Spleen (tissue), 11 donors: ENCODE measurements around the gene PIP5K1B. TPM values are rescaled to one million over a fixed set of nuclear protein-coding genes. Genes with fewer than 3 reads are reported as not detected.

Source experiments
- DNase-seq: peaks from one replicate; pipeline ENCODE4 v3.0.0-alpha.2; 2020
- H3K27ac ChIP-seq, 8 donors: fragments of 200-600 bp; sonication (generic) in 7 of 8; 1 replicate in 4 of 8; 2 replicates in 4 of 8; pipeline versions ENCODE4 v1.5.0 to v1.8.0; 2016 to 2021; ENCODE audit warnings: inconsistent platforms in 4 of 8, mild to moderate bottlenecking in 4 of 8, moderate library complexity in 1 of 8
- H3K27me3 ChIP-seq, 7 donors: fragments of 200-600 bp; sonication (generic) in 6 of 7; replicated peaks in 1 of 7; 1 replicate in 4 of 7; 2 replicates in 3 of 7; pipeline versions ENCODE4 v1.5.0 to v1.8.0; 2016 to 2021; ENCODE audit warnings: inconsistent platforms in 3 of 7, mild to moderate bottlenecking in 1 of 7
- H3K36me3 ChIP-seq, 6 donors: fragments of 200-600 bp; sonication (generic) in 5 of 6; 1 replicate in 4 of 6; 2 replicates in 2 of 6; pipeline versions ENCODE4 v1.5.0 to v1.8.0; 2016 to 2021; ENCODE audit warnings: inconsistent platforms in 2 of 6
- H3K4me1 ChIP-seq, 6 donors: fragments of 200-600 bp; sonication (generic) in 5 of 6; 1 replicate in 3 of 6; 2 replicates in 3 of 6; pipeline versions ENCODE4 v1.5.0 to v1.8.0; 2016 to 2021; ENCODE audit warnings: inconsistent platforms in 3 of 6
- H3K4me3 ChIP-seq, 8 donors: fragments of 200-600 bp; sonication (generic) in 7 of 8; 1 replicate in 4 of 8; 2 replicates in 4 of 8; pipeline versions ENCODE4 v1.5.0 to v1.8.0; 2016 to 2021; ENCODE audit warnings: inconsistent platforms in 4 of 8, mild to moderate bottlenecking in 4 of 8, moderate library complexity in 2 of 8
- H3K9me3 ChIP-seq, 8 donors: fragments of 200-600 bp; sonication (generic) in 7 of 8; 1 replicate in 4 of 8; 2 replicates in 4 of 8; pipeline versions ENCODE4 v1.5.0 to v1.8.0; 2016 to 2021; ENCODE audit warnings: inconsistent platforms in 4 of 8
- POLR2A ChIP-seq, 3 donors: fragments of 450-650 bp; IDR thresholded peaks; one replicate each; pipeline ENCODE4 v1.5.1; 2017; ENCODE audit warnings: antibody characterized with exemption in 3 of 3, mild to moderate bottlenecking in 1 of 3
- POLR2AphosphoS5 ChIP-seq, 3 donors: sonication (generic); formaldehyde crosslinking; IDR thresholded peaks; one replicate each; pipeline ENCODE4 v1.5.1; 2017; ENCODE audit warnings: antibody characterized with exemption in 3 of 3
- WGBS, 5 donors: extraction: QIAGEN DNeasy Blood & Tissue Kit in 3 of 5; methylation state at CpG; one replicate each; pipeline versions ENCODE4 v1.1.5 to v1.1.7; 2013 to 2018; 5-methylcytosine and 5-hydroxymethylcytosine counted together
- intact Hi-C: fragments of 100-400 bp; cut with DNase I; formaldehyde crosslinking; loops from one replicate; pipeline ENCODE4 v1.15.0; 2023; ENCODE audit warnings: low total_unique reads
- polyA plus RNA-seq, 3 donors: library from polyadenylated mRNA; stranded (reverse); fragments of 200-250 nt; gene quantifications; one replicate each; pipeline ENCODE4 v1.2.1, GENCODE V29; 2013
- total RNA-seq, 7 donors: library from RNA; depleted of rRNA in 3 of 7; stranded (reverse); fragments of >200 nt in 3 of 7; fragmentation: NEBNext Ultra II Directional in 4 of 7; extraction: Animal tissue kit (Norgen Biotek cat#: 25700) in 4 of 7; gene quantifications; one replicate each; pipeline versions ENCODE4 v1.1.0 to v1.2.1, GENCODE V29; 2016 to 2021
- TF ChIP-seq, protein P1 (sequence below), 11 experiments: fragments of 200-600 bp in 7 of 11; fragments of 450-650 bp in 4 of 11; sonication (generic) in 4 of 11; IDR thresholded peaks in 8 of 11; conservative IDR thresholded peaks in 3 of 11; 1 replicate in 7 of 11; 2 replicates in 4 of 11; pipeline versions ENCODE4 v1.4.0 to v1.8.0; 2016 to 2021; ENCODE audit warnings: antibody characterized with exemption in 11 of 11, inconsistent platforms in 4 of 11, mild to moderate bottlenecking in 1 of 11
- donor health status: healthy with polysubstance abuse.
- donor health status: DM: no; HTN: no; CAD: no; lungs with moderate emphysema.
- donor health status: DM: no; HTN: no; CAD: no.
- donor health status: Bipolar disorder and iron deficiency.
- donor health status: healthy.
- donor health status: DM: no; HTN: no; CAD: no.
- donor health status: DM: yes; HTN: yes; CAD: no.

PIP5K1B gene
- total and polyA plus RNA-seq, 10 donors, result 1.5 to 10.3 (median 6.8) TPM

DNA sequence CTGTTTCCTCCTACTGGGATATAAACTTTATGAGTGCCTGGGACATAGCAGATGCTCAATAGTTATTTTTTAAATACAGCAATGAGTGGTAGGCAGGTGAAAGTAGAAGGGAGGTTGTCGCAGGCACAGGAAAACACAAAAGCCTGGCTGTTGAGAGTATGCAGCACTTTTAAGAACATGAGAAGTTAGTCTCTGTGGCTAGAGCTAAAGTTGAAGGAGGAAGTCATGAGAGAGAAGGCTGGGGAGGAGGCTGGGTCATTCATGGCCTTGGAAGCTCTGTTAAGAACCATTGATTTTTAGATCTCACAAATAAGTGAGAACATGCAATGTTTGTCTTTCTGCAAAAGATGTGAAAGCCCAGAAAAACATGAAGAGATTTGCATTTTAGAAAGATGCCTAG, 182.2 kb downstream of the PIP5K1B start:
- Histone ChIP-seq H3K9me3 (no peaks in the 10 kb centered on the region), H3K36me3 (peaks cover 0 to 6% (median 0%) of the 10 kb centered on the region in 6 donors), H3K27me3 (no peaks in the 10 kb centered on the region), H3K4me1 (no peaks in the 10 kb centered on the region), H3K27ac (no peak overlapping the region), H3K4me3 (no peak overlapping the region)
- intact Hi-C loops, result no loop called here
- TF ChIP-seq POLR2AphosphoS5 (IDR thresholded peaks at IDR 0.05) (no peak), POLR2A (IDR thresholded peaks at IDR 0.05) (no peak)
- TF ChIP-seq, protein P1, sequence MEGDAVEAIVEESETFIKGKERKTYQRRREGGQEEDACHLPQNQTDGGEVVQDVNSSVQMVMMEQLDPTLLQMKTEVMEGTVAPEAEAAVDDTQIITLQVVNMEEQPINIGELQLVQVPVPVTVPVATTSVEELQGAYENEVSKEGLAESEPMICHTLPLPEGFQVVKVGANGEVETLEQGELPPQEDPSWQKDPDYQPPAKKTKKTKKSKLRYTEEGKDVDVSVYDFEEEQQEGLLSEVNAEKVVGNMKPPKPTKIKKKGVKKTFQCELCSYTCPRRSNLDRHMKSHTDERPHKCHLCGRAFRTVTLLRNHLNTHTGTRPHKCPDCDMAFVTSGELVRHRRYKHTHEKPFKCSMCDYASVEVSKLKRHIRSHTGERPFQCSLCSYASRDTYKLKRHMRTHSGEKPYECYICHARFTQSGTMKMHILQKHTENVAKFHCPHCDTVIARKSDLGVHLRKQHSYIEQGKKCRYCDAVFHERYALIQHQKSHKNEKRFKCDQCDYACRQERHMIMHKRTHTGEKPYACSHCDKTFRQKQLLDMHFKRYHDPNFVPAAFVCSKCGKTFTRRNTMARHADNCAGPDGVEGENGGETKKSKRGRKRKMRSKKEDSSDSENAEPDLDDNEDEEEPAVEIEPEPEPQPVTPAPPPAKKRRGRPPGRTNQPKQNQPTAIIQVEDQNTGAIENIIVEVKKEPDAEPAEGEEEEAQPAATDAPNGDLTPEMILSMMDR (IDR thresholded peaks at IDR 0.05 in 8 of 11, conservative IDR thresholded peaks at IDR 0.05 in 3 of 11), result no peak
- WGBS, 5 donors, result 28 to 67% (median 52%) methylated on average over 1 of the region's 1 CpG
- no peak for DNase-seq

DNA sequence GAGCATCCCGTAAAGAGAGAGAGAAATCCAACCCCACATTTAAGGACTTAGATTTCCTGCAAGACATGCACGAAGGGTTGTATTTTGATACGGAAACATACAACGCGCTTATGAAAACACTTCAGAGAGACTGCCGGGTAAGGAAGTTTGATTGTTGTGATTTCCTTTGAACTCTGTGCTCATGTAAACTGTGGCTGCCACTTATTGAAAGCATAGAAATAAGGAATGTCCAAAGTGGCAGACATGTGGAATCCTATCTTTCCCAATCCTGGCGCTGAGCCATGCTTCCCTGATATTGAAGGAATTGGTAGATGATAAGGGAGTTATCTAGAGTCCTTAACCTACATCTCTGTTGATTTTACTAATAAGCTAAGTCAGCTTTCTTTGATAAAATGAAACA, 189.5 kb downstream of the PIP5K1B start:
- DNase-seq, result no peak
- H3K27me3 ChIP-seq, result no peaks in the 10 kb centered on the region
- H3K27ac ChIP-seq, result peak overlapping the region in 4 of 8 donors; percentile 52 to 73 (median 70)
- H3K4me3 ChIP-seq, result no peak overlapping the region
- TF ChIP-seq, protein P1 (IDR thresholded peaks at IDR 0.05 in 8 of 11, conservative IDR thresholded peaks at IDR 0.05 in 3 of 11), result no peak
- TF ChIP-seq POLR2A (IDR thresholded peaks at IDR 0.05) (no peak), POLR2AphosphoS5 (IDR thresholded peaks at IDR 0.05) (no peak)
- WGBS, 5 donors, result 57 to 74% (median 70%) methylated on average over 7 of the region's 7 CpGs
- no peaks in the 10 kb centered on the region for H3K9me3 ChIP-seq
- peaks cover 6 to 54% (median 25%) of the 10 kb centered on the region in 6 donors for H3K4me1 ChIP-seq
- H3K36me3 ChIP-seq, result no peaks in the 10 kb centered on the region
- intact Hi-C loops, result no loop called here

DNA sequence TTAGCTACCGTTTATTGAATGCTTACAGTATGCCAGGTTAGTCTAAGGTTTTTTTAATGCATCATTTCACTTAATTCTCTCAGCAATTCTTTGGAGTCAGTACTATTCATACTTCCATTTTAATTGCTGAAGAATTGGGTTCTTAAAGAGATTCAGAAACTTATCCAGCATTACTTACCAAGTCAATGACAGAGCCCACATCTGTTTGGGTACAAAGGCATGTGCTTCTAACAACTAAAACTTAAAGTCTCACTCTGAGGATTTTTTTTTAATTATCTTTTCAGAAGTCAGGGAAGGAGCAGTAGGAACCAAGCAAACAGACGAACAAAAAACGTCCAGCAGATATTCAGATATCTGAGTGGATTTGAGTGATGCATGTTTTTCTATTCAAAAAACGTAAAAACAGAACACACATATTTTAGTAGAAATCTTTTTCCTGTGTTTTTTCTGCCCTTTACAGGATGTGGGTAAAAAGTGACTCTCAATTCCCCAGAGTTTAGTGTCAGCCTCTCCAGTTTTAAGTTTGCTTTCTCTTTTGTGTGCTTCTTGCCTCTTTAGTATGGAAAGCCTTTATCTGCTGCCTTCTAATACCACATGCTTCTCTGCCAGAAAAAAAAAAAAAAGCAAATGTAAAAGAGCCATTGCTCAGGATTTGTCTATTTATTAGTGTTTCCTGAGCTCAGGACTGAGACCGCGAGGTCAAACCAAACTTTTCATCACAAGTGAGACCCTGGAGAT, 190.9 kb downstream of the PIP5K1B start:
- peaks cover 6 to 54% (median 25%) of the 10 kb centered on the region in 6 donors for H3K4me1 ChIP-seq
- DNase-seq, result no peak
- H3K36me3 ChIP-seq, result no peaks in the 10 kb centered on the region
- H3K4me3 ChIP-seq, result peak overlapping the region in 2 of 8 donors; percentile 7 to 30
- intact Hi-C loops, result no loop called here
- no peaks in the 10 kb centered on the region for H3K9me3 ChIP-seq
- 27 to 32% (median 30%) methylated on average over 6 of the region's 6 CpGs for WGBS, 5 donors
- no peaks in the 10 kb centered on the region for H3K27me3 ChIP-seq
- TF ChIP-seq POLR2A (IDR thresholded peaks at IDR 0.05), result no peak
- TF ChIP-seq, protein P1 (IDR thresholded peaks at IDR 0.05 in 8 of 11, conservative IDR thresholded peaks at IDR 0.05 in 3 of 11), result no peak
- TF ChIP-seq POLR2AphosphoS5 (IDR thresholded peaks at IDR 0.05), result no peak
- H3K27ac ChIP-seq, result peak overlapping the region in 6 of 8 donors; percentile 19 to 73 (median 60)

DNA sequence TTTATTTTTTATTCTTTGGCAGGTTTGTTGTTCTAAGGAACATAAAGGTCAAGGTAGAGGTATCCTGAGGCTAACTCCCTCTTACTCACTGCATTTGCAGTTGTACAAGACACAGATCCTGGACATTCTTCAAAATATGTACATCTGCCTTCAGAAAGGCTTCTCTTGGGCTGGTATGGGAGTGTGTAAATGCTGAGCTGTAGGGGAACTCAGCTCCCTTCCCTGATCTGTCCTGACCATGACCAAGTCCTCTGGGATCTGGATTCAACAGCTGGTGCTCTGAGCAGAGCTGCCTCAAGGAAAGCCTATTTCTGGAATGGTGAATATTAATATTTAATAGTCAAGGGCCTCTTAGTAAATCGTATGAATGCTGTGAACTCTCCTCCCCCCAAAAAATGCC, 191.4 kb downstream of the PIP5K1B start:
- peak overlapping the region in 5 of 8 donors; percentile 19 to 73 (median 69) for H3K27ac ChIP-seq
- intact Hi-C loops, result no loop called here
- H3K9me3 ChIP-seq, result no peaks in the 10 kb centered on the region
- WGBS, 5 donors, result 60 to 91% (median 69%) methylated on average over 1 of the region's 1 CpG
- no peaks in the 10 kb centered on the region for H3K27me3 ChIP-seq
- peak overlapping the region in 1 of 8 donors; percentile 30 for H3K4me3 ChIP-seq
- DNase-seq, result no peak
- TF ChIP-seq POLR2A (IDR thresholded peaks at IDR 0.05) (no peak), POLR2AphosphoS5 (IDR thresholded peaks at IDR 0.05) (no peak)
- TF ChIP-seq, protein P1 (IDR thresholded peaks at IDR 0.05 in 8 of 11, conservative IDR thresholded peaks at IDR 0.05 in 3 of 11), result no peak
- H3K4me1 ChIP-seq, result peaks cover 6 to 54% (median 25%) of the 10 kb centered on the region in 6 donors
- no peaks in the 10 kb centered on the region for H3K36me3 ChIP-seq
